GM12878 (cell line): ENCODE measurements around the gene DDIT4. TPM values are rescaled to one million over a fixed set of nuclear protein-coding genes. Genes with fewer than 3 reads are reported as not detected.

Source experiments
- ATAC-seq: fragments of 200-7000 bp; cut with Tn5 transposase; 3 replicates; pipeline ENCODE4 v1.9.1; 2020; ENCODE audit warnings: mild to moderate bottlenecking, moderate library complexity
- BruUV-seq: library from RNA; stranded (reverse); fragments of 400-500 nt; replicated peaks from 2 replicates; lab custom pipeline; 2021; lab: Mats Ljungman, UMichigan
- CTCF ChIA-PET: fragments of 300-600 bp; sonication (Branson Sonifier 250); formaldehyde crosslinking; extraction: SDS; loops from one replicate; lab custom pipeline; 2021; ENCODE audit warnings: inconsistent platforms; lab: Yijun Ruan, JAX
- POLR2A ChIA-PET: fragments of 350-600 bp; formaldehyde crosslinking; extraction: SDS; loops from one replicate; lab custom pipeline; 2021; ENCODE audit warnings: inconsistent platforms; lab: Charles Lee
- RAD21 ChIA-PET: fragments of 300-600 bp; sonication (Branson Sonifier 250); formaldehyde crosslinking; loops from one replicate; lab custom pipeline; 2023; ENCODE audit warnings: antibody characterized with exemption; ENCODE audit not compliant: unreplicated experiment; lab: Charles Lee
- SMC1A ChIA-PET: fragments of 300-600 bp; sonication (Branson Sonifier 250); formaldehyde crosslinking; loops from one replicate; lab custom pipeline; 2023; ENCODE audit not compliant: unreplicated experiment, uncharacterized antibody; lab: Charles Lee
- DNase-seq: peaks from one replicate; pipeline ENCODE4 v3.0.0-alpha.2; 2011; ENCODE audit warnings: low read depth, low spot score
- FAIRE-seq: peaks from 3 replicates; lab custom pipeline; 2011; peaks lifted over from hg19 to GRCh38; lab: Jason Lieb, UNC
- H2AFZ ChIP-seq: 2 replicates; pipeline ENCODE4 v1.6.0; 2011; ENCODE audit warnings: low read depth, low read length, control low read depth; ENCODE audit not compliant: control insufficient read depth
- H3K27ac ChIP-seq: 2 replicates; pipeline ENCODE4 v1.5.1; 2011; ENCODE audit warnings: control low read depth; ENCODE audit not compliant: control insufficient read depth, insufficient read depth
- H3K27me3 ChIP-seq, 2 experiments: replicated peaks in 1 of 2; 2 replicates each; pipeline versions ENCODE4 v1.6.0 to v1.6.1; 2011; ENCODE audit warnings: low read length in 1 of 2; ENCODE audit not compliant: control insufficient read depth in 2 of 2, insufficient read depth in 2 of 2
- H3K36me3 ChIP-seq, 2 experiments: 2 replicates each; pipeline ENCODE4 v1.5.1; 2011; ENCODE audit warnings: low read length in 1 of 2; ENCODE audit not compliant: control insufficient read depth in 2 of 2, insufficient read depth in 2 of 2
- H3K4me1 ChIP-seq: 2 replicates; pipeline ENCODE4 v1.6.1; 2011; ENCODE audit warnings: mild to moderate bottlenecking, low read length, moderate library complexity, mixed read lengths; ENCODE audit not compliant: control insufficient read depth, insufficient read depth
- H3K4me2 ChIP-seq: 2 replicates; pipeline ENCODE4 v1.6.0; 2011; ENCODE audit warnings: control low read depth; ENCODE audit not compliant: control insufficient read depth, insufficient read depth
- H3K4me3 ChIP-seq: fragments of 200-600 bp; sonication (generic); 2 replicates; pipeline ENCODE4 v1.5.1; 2016
- H3K79me2 ChIP-seq: 2 replicates; pipeline ENCODE4 v1.6.0; 2011; ENCODE audit warnings: low read length; ENCODE audit not compliant: control insufficient read depth, insufficient read depth
- H3K9ac ChIP-seq: 2 replicates; pipeline ENCODE4 v1.8.0; 2011; ENCODE audit warnings: low read length, control low read depth, mixed read lengths; ENCODE audit not compliant: control insufficient read depth, insufficient read depth
- H3K9me3 ChIP-seq: replicated peaks from 3 replicates; pipeline ENCODE4 v1.5.1; 2011; ENCODE audit warnings: mild to moderate bottlenecking, low read length; ENCODE audit not compliant: control insufficient read depth, insufficient read depth
- H4K20me1 ChIP-seq: 2 replicates; pipeline ENCODE4 v1.6.0; 2011; ENCODE audit not compliant: control insufficient read depth, insufficient read depth
- BACH1 ChIP-seq: fragments of 450-650 bp; IDR thresholded peaks from 2 replicates; pipeline ENCODE4 v1.6.1; 2017; ENCODE audit warnings: mild to moderate bottlenecking, borderline replicate concordance
- BCL11A ChIP-seq: IDR thresholded peaks from 2 replicates; pipeline ENCODE4 v1.6.1; 2011; ENCODE audit warnings: low read depth, low read length
- CHD2 ChIP-seq: IDR thresholded peaks from 2 replicates; pipeline ENCODE4 v1.6.1; 2011; ENCODE audit warnings: low read depth, low read length, improper control_type of control experiment, borderline replicate concordance
- E4F1 ChIP-seq: fragments of 450-650 bp; IDR thresholded peaks from 2 replicates; pipeline ENCODE4 v1.6.1; 2018; ENCODE audit warnings: borderline replicate concordance, mild to moderate bottlenecking; ENCODE audit not compliant: partially characterized antibody
- FOXK2 ChIP-seq: fragments of 450-650 bp; IDR thresholded peaks from 2 replicates; pipeline ENCODE4 v1.6.1; 2017; ENCODE audit warnings: mild to moderate bottlenecking, moderate library complexity
- MEF2B ChIP-seq: fragments of 450-650 bp; IDR thresholded peaks from 2 replicates; pipeline ENCODE4 v1.6.1; 2018; ENCODE audit warnings: mild to moderate bottlenecking, moderate library complexity; ENCODE audit not compliant: partially characterized antibody, poor library complexity, severe bottlenecking
- MTA3 ChIP-seq: IDR thresholded peaks from 2 replicates; pipeline ENCODE4 v1.6.1; 2012; ENCODE audit warnings: low read length, inconsistent platforms, borderline replicate concordance
- NBN ChIP-seq: fragments of 450-650 bp; IDR thresholded peaks from 2 replicates; pipeline ENCODE4 v1.6.1; 2016
- NFIC ChIP-seq: IDR thresholded peaks from 2 replicates; pipeline ENCODE4 v1.6.1; 2012; ENCODE audit warnings: low read depth, mild to moderate bottlenecking, inconsistent platforms, low read length, moderate library complexity
- NFXL1 ChIP-seq: fragments of 450-650 bp; IDR thresholded peaks from 2 replicates; pipeline ENCODE4 v1.6.1; 2017; ENCODE audit warnings: antibody characterized with exemption, mild to moderate bottlenecking, borderline replicate concordance
- PML ChIP-seq: IDR thresholded peaks from 2 replicates; pipeline ENCODE4 v1.6.1; 2012; ENCODE audit warnings: low read length, inconsistent platforms
- RAD51 ChIP-seq: fragments of 450-650 bp; IDR thresholded peaks from 2 replicates; pipeline ENCODE4 v1.6.1; 2016; ENCODE audit warnings: moderate library complexity, mild to moderate bottlenecking, inconsistent platforms
- SMC3 ChIP-seq: IDR thresholded peaks from 2 replicates; pipeline ENCODE4 v1.6.1; 2011; ENCODE audit warnings: low read length, improper control_type of control experiment, borderline replicate concordance
- SUPT20H ChIP-seq: IDR thresholded peaks from 2 replicates; pipeline ENCODE4 v1.6.1; 2011; ENCODE audit warnings: low read depth, mild to moderate bottlenecking, low read length, moderate library complexity, borderline replicate concordance; ENCODE audit not compliant: control insufficient read depth
- WGBS: methylation state at CpG from one replicate; pipeline ENCODE4 v1.1.6; 2016; ENCODE audit warnings: low lambda C conversion rate; ENCODE audit not compliant: insufficient replicate concordance, insufficient coverage; ENCODE audit errors: missing lambda C conversion rate; 5-methylcytosine and 5-hydroxymethylcytosine counted together
- in situ Hi-C: fragments of 300-500 bp; cut with MboI; formaldehyde crosslinking; loops from 9 replicates; pipeline ENCODE4 v1.14.3; 2018; ENCODE audit warnings: mixed read lengths
- intact Hi-C: fragments of 100-400 bp; cut with micrococcal nuclease; formaldehyde crosslinking; loops from one replicate; pipeline ENCODE4 v1.14.2; 2022; ENCODE audit not compliant: unreplicated experiment
- polyA plus RNA-seq, 11 experiments: library from polyadenylated mRNA; depleted of rRNA in 4 of 11; unstranded in 6 of 11; stranded (reverse) in 5 of 11; fragments of >200 nt; fragmentation: Nextera tagmentation in 4 of 11; fragmentation: Illumina TruSeq in 1 of 11; extraction: Ambion mirVana in 4 of 11; extraction: Trizol in 1 of 11; gene quantifications; 1 replicate in 1 of 11; 2 replicates in 10 of 11; pipeline versions ENCODE4 v1.2.1 to v1.2.3, GENCODE V29; 2011 to 2016; ENCODE audit warnings: inconsistent platforms in 2 of 11, missing spikeins in 2 of 11, low read depth in 1 of 11
- total RNA-seq, 4 experiments: library from RNA; depleted of rRNA in 3 of 4; stranded (reverse); fragments of >200 nt in 3 of 4; fragmentation: Illumina TruSeq in 1 of 4; extraction: Trizol in 1 of 4; gene quantifications; 2 replicates each; pipeline versions ENCODE4 v1.2.1 to v1.2.3, GENCODE V29; 2013 to 2021
- TF ChIP-seq, protein P1 (sequence below): IDR thresholded peaks from 2 replicates; pipeline ENCODE4 v1.6.1; 2012; ENCODE audit warnings: improper control_type of control experiment, low read depth, low read length; ENCODE audit not compliant: insufficient replicate concordance

DDIT4 gene
- total and polyA plus RNA-seq, 10 of the 15 experiments (the other 5 are each of a cell fraction or from before 2014, with no cell fraction given) = 2.1 to 277 (median 183) TPM

DNA sequence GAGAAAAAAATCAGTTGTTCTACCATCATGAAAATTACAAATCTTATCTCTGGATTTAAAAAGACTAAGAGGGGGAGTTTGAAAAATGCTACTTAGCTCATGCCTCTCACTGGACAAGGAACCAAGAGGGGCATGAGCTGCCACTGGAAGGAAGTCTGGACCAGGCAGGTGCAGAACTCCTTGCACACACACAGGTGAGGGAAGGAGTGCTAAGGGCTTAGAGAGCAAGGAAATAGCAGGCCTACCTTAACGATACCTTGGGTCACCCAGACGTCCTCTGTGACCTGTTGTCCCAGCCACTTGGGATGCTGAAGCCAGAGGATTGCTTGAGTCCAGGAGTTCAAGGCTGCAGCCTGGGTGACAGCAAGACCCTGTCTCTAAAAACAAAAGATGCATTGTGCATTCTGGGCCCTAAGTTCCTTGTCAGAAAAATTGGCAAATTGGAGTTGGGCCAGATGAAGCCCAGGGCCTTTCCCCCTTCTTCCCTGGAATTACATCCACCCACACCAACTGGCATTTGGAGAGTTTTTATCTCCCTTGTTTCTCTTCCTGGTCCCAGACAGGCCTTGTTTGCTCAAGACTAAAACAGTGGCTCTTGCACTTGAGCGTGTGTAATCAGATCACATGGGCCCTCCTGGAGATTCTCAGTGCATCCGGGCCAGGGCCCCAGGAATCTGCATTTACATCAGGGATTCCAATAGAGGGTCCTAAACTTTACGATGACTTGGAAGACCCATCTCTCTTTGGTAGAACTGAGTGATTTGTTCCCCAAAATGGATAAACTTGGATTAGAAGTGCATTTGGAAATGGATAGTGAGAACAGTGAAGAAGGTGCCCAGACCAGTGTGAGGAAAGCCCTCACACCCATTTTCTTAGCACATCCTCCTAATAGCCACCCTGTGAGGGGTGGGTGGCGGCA lies 3.0 kb downstream of the DDIT4 start:
- Histone ChIP-seq H3K36me3 (peaks cover 2 to 8% of the 10 kb centered on the region in 2 experiments), H3K9ac (peak overlapping the region; percentile 93), H3K27me3 (no peaks in the 10 kb centered on the region), H3K4me1 (peaks cover 12% of the 10 kb centered on the region), H3K9me3 (no peaks in the 10 kb centered on the region), H4K20me1 (peaks cover 12% of the 10 kb centered on the region), H2AFZ (no peak overlapping the region), H3K4me3 (peak overlapping the region; percentile 92), H3K79me2 (peaks cover 39% of the 10 kb centered on the region), H3K27ac (peak overlapping the region; percentile 67), H3K4me2 (peak overlapping the region; percentile 62)
- ChIA-PET RAD21 (interaction anchor here (0.9 to 7.8 kb wide), 8 partner anchors 9 to 58 kb away, joined by 3 to 200 read pairs (median 24); no protein-coding TSS in a partner anchor), CTCF (interaction anchor here (0.6 to 11.3 kb wide), 14 partner anchors 15 to 228 kb away, joined by 3 to 275 read pairs (median 8); no protein-coding TSS in a partner anchor), SMC1A (interaction anchor here (1.0 to 12.9 kb wide), 17 partner anchors 16 to 151 kb away, joined by 3 to 275 read pairs (median 7); partner anchors contain the start of genes ANAPC16 and ASCC1), POLR2A (interaction anchor here (1.0 to 13.9 kb wide), 14 partner anchors 9 to 61 kb away, joined by 4 to 267 read pairs (median 26); partner anchors contain the start of genes ANAPC16 and ASCC1)
- intact Hi-C loops = no loop called here
- DNase-seq (no peak), ATAC-seq (no peak), FAIRE-seq (no peak)
- no TSS peak for BruUV-seq
- 67% methylated on average over 6 of the region's 6 CpGs for WGBS
- in situ Hi-C loops = no loop called here
- TF ChIP-seq NFXL1 (no peak), FOXK2 (no peak), PML (peak; percentile 42; the same call in 1 of the 2 replicates), CHD2 (peak; percentile 56; the same call in 1 of the 2 replicates), SMC3 (0 out of 2 replicates have a peak, but pooled peaks have one; percentile 13), NFIC (0 out of 2 replicates have a peak, but pooled peaks have one; percentile 16), MTA3 (peak; percentile 97; the same call in 1 of the 2 replicates), MEF2B (no peak), E4F1 (no peak), SUPT20H (no peak), BCL11A (peak; percentile 17; the same call in 1 of the 2 replicates), RAD51 (peak; percentile 31; the same call in 1 of the 2 replicates), BACH1 (peak; percentile 78; the same call in 1 of the 2 replicates), NBN (no peak)
- TF ChIP-seq, protein P1, sequence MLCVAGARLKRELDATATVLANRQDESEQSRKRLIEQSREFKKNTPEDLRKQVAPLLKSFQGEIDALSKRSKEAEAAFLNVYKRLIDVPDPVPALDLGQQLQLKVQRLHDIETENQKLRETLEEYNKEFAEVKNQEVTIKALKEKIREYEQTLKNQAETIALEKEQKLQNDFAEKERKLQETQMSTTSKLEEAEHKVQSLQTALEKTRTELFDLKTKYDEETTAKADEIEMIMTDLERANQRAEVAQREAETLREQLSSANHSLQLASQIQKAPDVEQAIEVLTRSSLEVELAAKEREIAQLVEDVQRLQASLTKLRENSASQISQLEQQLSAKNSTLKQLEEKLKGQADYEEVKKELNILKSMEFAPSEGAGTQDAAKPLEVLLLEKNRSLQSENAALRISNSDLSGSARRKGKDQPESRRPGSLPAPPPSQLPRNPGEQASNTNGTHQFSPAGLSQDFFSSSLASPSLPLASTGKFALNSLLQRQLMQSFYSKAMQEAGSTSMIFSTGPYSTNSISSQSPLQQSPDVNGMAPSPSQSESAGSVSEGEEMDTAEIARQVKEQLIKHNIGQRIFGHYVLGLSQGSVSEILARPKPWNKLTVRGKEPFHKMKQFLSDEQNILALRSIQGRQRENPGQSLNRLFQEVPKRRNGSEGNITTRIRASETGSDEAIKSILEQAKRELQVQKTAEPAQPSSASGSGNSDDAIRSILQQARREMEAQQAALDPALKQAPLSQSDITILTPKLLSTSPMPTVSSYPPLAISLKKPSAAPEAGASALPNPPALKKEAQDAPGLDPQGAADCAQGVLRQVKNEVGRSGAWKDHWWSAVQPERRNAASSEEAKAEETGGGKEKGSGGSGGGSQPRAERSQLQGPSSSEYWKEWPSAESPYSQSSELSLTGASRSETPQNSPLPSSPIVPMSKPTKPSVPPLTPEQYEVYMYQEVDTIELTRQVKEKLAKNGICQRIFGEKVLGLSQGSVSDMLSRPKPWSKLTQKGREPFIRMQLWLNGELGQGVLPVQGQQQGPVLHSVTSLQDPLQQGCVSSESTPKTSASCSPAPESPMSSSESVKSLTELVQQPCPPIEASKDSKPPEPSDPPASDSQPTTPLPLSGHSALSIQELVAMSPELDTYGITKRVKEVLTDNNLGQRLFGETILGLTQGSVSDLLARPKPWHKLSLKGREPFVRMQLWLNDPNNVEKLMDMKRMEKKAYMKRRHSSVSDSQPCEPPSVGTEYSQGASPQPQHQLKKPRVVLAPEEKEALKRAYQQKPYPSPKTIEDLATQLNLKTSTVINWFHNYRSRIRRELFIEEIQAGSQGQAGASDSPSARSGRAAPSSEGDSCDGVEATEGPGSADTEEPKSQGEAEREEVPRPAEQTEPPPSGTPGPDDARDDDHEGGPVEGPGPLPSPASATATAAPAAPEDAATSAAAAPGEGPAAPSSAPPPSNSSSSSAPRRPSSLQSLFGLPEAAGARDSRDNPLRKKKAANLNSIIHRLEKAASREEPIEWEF = no peak
